Measurements from ENCODE around the gene CCDC91. TPM values are rescaled to one million over a fixed set of nuclear protein-coding genes. Genes with fewer than 3 reads are reported as not detected.

Gene CCDC91
- total and polyA plus RNA-seq, 2 donors from 2014 or later: 17.5 to 35.7 TPM

GRCh38 chr12:28164644-28165275 lies 25.5 kb upstream of the CCDC91 start:
- intact Hi-C loops (cut with DNase I): no loop called here
- no peak for TF ChIP-seq CTCF (IDR thresholded peaks at IDR 0.05; ENCODE audit: borderline replicate concordance, extremely low read depth, insufficient read depth)
- no peak for FAIRE-seq

GRCh38 chr12:28167981-28168485 lies 22.2 kb upstream of the CCDC91 start:
- Histone ChIP-seq H3K27ac (ENCODE audit: low read depth in 2 of 2, low read length in 2 of 2) (no peak overlapping the region), H3K9ac (ENCODE audit: low read length in 3 of 3) (no peak overlapping the region), H3K27me3 (ENCODE audit: control insufficient read depth, insufficient read depth, low read length) (no peaks in the 10 kb centered on the region), H3K4me3 (ENCODE audit: low read length in 3 of 3) (no peak overlapping the region), H3K4me1 (ENCODE audit: control insufficient read depth in 2 of 3, insufficient read depth in 2 of 3, low read depth in 1 of 3, low read length in 3 of 3) (no peaks in the 10 kb centered on the region), H3K36me3 (ENCODE audit: control insufficient read depth in 2 of 3, insufficient read depth in 3 of 3, low read length in 3 of 3) (no peaks in the 10 kb centered on the region), H3K9me3 (ENCODE audit: control insufficient read depth in 2 of 3, insufficient read depth in 1 of 3, low read length in 3 of 3) (no peaks in the 10 kb centered on the region)
- no peak for TF ChIP-seq CTCF (IDR thresholded peaks at IDR 0.05; ENCODE audit: borderline replicate concordance, extremely low read depth, insufficient read depth)
- DNase-seq: no peak
- intact Hi-C loops (cut with DNase I): no loop called here
- no peak for FAIRE-seq

More at GRCh38 chr12:28164644-28165275, 25.5 kb upstream of the CCDC91 start:
- Histone ChIP-seq H3K27ac (ENCODE audit: low read depth in 2 of 2, low read length in 2 of 2) (no peak overlapping the region), H3K4me3 (ENCODE audit: low read length in 3 of 3) (no peak overlapping the region), H3K36me3 (ENCODE audit: control insufficient read depth in 2 of 3, insufficient read depth in 3 of 3, low read length in 3 of 3) (no peaks in the 10 kb centered on the region), H3K9ac (ENCODE audit: low read length in 3 of 3) (no peak overlapping the region), H3K4me1 (ENCODE audit: control insufficient read depth in 2 of 3, insufficient read depth in 2 of 3, low read depth in 1 of 3, low read length in 3 of 3) (no peaks in the 10 kb centered on the region), H3K9me3 (ENCODE audit: control insufficient read depth in 2 of 3, insufficient read depth in 1 of 3, low read length in 3 of 3) (no peaks in the 10 kb centered on the region), H3K27me3 (ENCODE audit: control insufficient read depth, insufficient read depth, low read length) (no peaks in the 10 kb centered on the region)
- no peak for DNase-seq

GRCh38 chr12:28171356-28172060 lies 18.7 kb upstream of the CCDC91 start:
- no peaks in the 10 kb centered on the region for H3K4me1 ChIP-seq (ENCODE audit: control insufficient read depth in 2 of 3, insufficient read depth in 2 of 3, low read depth in 1 of 3, low read length in 3 of 3)
- no peak for FAIRE-seq
- intact Hi-C loops (cut with DNase I): no loop called here

More at GRCh38 chr12:28171356-28172060, 18.7 kb upstream of the CCDC91 start:
- no peak for DNase-seq
- no peak overlapping the region for H3K4me3 ChIP-seq (ENCODE audit: low read length in 3 of 3)
- no peaks in the 10 kb centered on the region for H3K36me3 ChIP-seq (ENCODE audit: control insufficient read depth in 2 of 3, insufficient read depth in 3 of 3, low read length in 3 of 3)
- H3K9me3 ChIP-seq (ENCODE audit: control insufficient read depth in 2 of 3, insufficient read depth in 1 of 3, low read length in 3 of 3): no peaks in the 10 kb centered on the region
- H3K9ac ChIP-seq (ENCODE audit: low read length in 3 of 3): no peak overlapping the region
- H3K27me3 ChIP-seq (ENCODE audit: control insufficient read depth, insufficient read depth, low read length): no peaks in the 10 kb centered on the region
- no peak for TF ChIP-seq CTCF (IDR thresholded peaks at IDR 0.05; ENCODE audit: borderline replicate concordance, extremely low read depth, insufficient read depth)
- no peak overlapping the region for H3K27ac ChIP-seq (ENCODE audit: low read depth in 2 of 2, low read length in 2 of 2)

Measured in kidney (tissue), 14 donors.